Hepatocyte (in vitro differentiated cells): ENCODE data around the gene MYL7.

ENCODE experiments used
- CTCF ChIP-seq: fragments of 200-600 bp; sonication (generic); IDR thresholded peaks from 2 replicates; pipeline ENCODE4 v1.5.1; 2016; ENCODE audit warnings: antibody characterized with exemption, mild to moderate bottlenecking; ENCODE audit not compliant: poor library complexity
- EZH2 ChIP-seq: fragments of 200-600 bp; sonication (generic); IDR thresholded peaks from 2 replicates; pipeline ENCODE4 v1.6.1; 2016; ENCODE audit warnings: antibody characterized with exemption, mild to moderate bottlenecking, borderline replicate concordance
- EZH2phosphoT487 ChIP-seq: fragments of 200-600 bp; sonication (generic); IDR thresholded peaks from one replicate; pipeline ENCODE4 v1.6.1; 2018; ENCODE audit warnings: antibody characterized with exemption, mild to moderate bottlenecking, low read depth, moderate library complexity; ENCODE audit not compliant: unreplicated experiment, severe bottlenecking

- TF ChIP-seq CTCF: no peak
- no peak for TF ChIP-seq EZH2phosphoT487
- peak; percentile 48 for TF ChIP-seq EZH2
These were observed 4.4 kb upstream of the MYL7 start for GRCh38 chr7:44145479-44145968.
